CD4-positive, alpha-beta T cell treated with Interleukin-21 for 1 hour (primary cell): Measurements from ENCODE around the gene TXNRD1.
"Not testable (repeated sequence)": the region's sequence is repeated elsewhere in the genome, so short reads cannot be mapped to it uniquely, and the experiment has no call there.

Experiments used
- DNase-seq: peaks from one replicate; pipeline ENCODE4 v3.0.0-alpha.2; 2020

Gene TXNRD1

GRCh38 chr12:104243551-104243950 lies 28.0 kb downstream of the TXNRD1 start:
- no peak for DNase-seq

DNA sequence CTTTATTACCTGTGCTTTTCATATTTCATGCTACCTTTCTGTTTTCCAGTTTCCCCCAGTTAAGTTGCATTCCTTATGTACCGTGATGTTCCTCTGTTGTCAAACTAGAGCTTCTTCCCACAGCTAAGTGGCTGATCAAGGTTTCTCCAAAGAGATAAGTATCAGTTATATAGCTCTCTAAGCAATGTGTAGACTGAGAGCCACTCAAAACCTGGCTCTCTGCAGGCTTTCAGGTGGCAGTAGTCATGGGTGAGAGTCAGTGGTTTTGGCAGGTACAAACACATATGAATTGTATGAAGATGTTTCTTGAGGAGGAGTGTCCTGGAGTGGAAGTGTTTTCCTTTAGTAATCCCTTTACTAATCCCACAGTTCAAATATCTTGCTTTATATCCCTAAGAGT lies 28.4 kb downstream of the TXNRD1 start:
- DNase-seq: no peak

- DNase-seq: no peak
These were observed 32.1 kb downstream of the TXNRD1 start for GRCh38 chr12:104247698-104248097.

- no peak for DNase-seq
These were observed 32.9 kb downstream of the TXNRD1 start for GRCh38 chr12:104248444-104248843.

- no peak for DNase-seq
These were observed 33.4 kb downstream of the TXNRD1 start for GRCh38 chr12:104249017-104249416.

- no peak for DNase-seq
These were observed 34.3 kb downstream of the TXNRD1 start for GRCh38 chr12:104249898-104250297.

- no peak for DNase-seq
These were observed 35.0 kb downstream of the TXNRD1 start for GRCh38 chr12:104250366-104251125.

- no peak for DNase-seq
These were observed 42.4 kb downstream of the TXNRD1 start for GRCh38 chr12:104257913-104258472.

- no peak for DNase-seq
These were observed 43.0 kb downstream of the TXNRD1 start for GRCh38 chr12:104258476-104259067.

- no peak for DNase-seq
These were observed 47.4 kb downstream of the TXNRD1 start for GRCh38 chr12:104263026-104263425.

DNA sequence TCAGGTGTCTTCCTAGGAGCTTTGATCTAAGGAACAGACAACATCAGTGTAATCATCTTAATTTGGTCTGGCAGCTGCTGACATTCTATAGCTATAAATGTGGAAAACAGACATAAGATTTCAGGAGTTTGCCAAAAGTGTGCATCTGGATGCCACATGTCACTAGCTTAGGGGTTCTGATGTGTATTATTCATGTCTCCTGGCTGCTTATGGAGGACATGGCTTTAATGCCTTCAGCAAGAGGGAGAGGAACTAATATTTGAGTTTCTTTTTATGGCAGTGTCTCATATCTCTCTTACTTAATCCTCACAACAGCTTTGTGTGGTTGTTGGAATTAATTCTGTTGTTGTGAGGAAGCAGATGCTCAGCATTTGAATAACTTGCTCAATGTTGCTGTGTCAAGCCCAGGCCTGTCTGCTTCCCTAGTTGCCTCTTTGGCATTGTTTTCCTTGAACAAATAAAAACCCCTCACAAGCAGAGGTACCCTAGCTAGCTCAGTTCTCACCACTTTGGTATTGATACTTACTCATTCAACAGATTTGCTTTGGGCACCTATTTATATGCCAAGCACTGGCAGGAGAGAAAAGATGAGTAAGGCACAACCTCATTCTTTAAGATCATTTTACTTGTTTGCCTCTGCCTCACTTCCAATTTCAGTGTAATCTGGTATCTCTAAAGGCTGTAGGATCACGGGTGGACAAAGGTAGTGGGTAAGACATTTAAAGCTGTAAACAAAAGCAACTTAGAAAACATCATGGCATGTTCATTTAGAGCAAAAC lies 48.2 kb downstream of the TXNRD1 start:
- DNase-seq: no peak

GRCh38 chr12:104265436-104265835 lies 49.9 kb downstream of the TXNRD1 start:
- DNase-seq: not testable (repeated sequence)

- no peak for DNase-seq
These were observed 57.4 kb downstream of the TXNRD1 start for GRCh38 chr12:104272938-104273337.

- DNase-seq: no peak
These were observed 57.9 kb downstream of the TXNRD1 start for GRCh38 chr12:104273503-104273902.

GRCh38 chr12:104274811-104275210 lies 59.2 kb downstream of the TXNRD1 start:
- DNase-seq: no peak

- no peak for DNase-seq
These were observed 60.1 kb downstream of the TXNRD1 start for GRCh38 chr12:104275689-104276088.

DNA sequence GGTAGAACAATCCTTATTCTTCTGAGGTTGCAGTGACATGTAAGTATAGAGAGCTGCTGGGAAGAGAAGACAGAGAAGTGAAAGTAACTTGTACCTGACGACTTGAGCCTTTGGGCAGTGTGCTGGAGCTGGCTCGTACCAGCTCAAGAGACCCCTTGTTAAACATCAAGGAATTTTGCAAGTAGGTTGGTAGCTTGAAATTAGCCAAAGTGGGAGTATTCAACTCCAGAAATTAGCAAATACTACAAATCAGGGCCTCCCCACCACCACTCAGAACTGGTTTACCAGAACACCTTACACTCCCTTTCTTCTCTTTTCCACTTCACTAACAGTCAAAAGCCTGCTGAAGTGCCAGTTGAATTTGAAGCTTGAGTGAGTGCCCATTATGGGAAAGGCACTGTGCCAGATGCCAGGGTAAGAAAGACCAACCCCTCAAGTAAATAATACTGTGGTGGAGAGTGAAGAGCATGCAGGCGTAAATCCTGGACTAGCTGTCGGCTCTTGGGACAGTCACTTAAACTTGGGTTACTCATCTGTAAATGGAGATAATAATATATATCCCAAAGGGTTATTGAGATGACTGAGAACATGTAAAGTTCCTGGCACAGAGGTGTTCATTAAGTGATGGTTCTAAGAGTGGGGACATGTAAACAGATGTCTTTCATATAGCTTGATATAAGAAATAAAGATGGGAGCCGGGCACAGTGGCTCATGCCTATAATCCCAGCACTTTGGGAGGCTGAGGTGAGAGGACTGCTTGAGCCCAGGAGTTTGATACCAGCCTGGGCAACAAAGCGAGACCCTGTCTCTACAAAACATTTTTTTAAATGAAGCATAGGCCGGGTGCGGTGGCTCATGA lies 60.9 kb downstream of the TXNRD1 start:
- DNase-seq: no peak

- DNase-seq: no peak
These were observed 63.6 kb downstream of the TXNRD1 start for GRCh38 chr12:104279164-104279563.

DNA sequence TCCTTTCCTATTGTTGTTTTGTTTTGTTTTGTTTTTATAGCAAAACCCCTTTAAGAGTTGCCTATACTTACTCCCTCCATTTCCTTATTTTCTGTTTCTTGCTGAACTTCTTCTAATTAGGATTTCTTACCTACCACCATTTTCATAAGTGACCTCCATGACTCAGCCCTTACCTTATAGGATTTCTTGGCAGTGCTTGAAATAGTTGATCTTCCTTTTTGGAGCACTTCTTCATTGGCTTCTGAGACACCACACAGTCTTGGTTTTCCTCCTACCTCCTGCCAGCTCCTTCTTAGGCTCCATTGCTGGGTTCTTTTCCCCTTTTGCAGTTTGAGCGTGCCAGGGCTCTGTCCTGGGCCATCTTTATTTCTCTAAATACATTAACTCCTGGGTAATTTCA lies 64.5 kb downstream of the TXNRD1 start:
- no peak for DNase-seq

GRCh38 chr12:104280717-104281458 lies 65.3 kb downstream of the TXNRD1 start:
- no peak for DNase-seq

GRCh38 chr12:104281636-104282035 lies 66.1 kb downstream of the TXNRD1 start:
- no peak for DNase-seq

DNA sequence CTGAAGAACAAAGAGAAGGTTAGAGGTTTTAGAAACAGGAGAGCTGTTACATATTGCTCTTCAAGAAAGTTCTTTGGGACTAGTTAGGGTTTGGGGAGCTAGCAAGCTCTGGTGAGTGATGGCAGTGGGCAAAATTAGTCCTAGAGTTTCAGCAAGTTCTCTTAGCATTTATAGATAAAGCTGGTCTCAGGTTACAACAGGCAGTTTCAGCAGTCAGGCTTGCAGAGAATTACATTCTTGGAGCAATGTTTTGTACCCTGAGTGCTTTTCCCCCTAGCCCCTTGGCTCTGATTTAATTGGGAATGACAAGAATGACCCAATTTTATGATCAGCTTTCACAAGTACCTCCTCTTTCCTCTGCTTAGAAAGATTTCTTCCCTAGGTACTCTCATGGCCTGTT lies 66.5 kb downstream of the TXNRD1 start:
- no peak for DNase-seq
